ENCODE results near the gene RGPD6.
"Not testable (repeated sequence)": the region's sequence is repeated elsewhere in the genome, so short reads cannot be mapped to it uniquely, and the experiment has no call there.

DNA sequence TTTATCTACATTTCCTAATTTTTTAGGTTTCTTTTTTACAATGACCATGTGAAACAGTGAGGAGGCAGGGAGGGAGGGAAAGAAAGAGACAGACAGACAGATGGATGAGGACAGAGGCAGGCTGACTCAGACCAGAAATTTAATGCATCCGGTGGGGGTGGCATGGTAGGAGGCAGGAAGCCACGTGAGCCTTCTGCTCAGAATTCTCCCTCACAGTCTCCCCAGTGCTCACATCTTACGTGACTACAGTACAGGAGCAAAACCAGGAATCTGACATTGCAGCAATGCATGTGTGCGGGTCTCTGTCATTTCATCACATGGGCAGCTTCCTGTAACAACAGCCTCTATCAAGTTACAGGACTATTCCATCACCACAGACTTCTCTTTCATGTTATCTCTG, 102.1 kb downstream of the RGPD6 start:
- TF ChIP-seq SUZ12 (IDR thresholded peaks at IDR 0.05; ENCODE audit: extremely low read depth, insufficient read depth, insufficient read length); YY1 (IDR thresholded peaks at IDR 0.05; ENCODE audit: insufficient read depth, insufficient read length); ZNF274 (IDR thresholded peaks at IDR 0.05; ENCODE audit: low read depth, low read length): not testable (repeated sequence)
